CD4-positive, alpha-beta T cell (primary cell): ENCODE data around the gene DAPK1. TPM values are rescaled to one million over a fixed set of nuclear protein-coding genes. Genes with fewer than 3 reads are reported as not detected.

Experiments used
- ATAC-seq: fragments of 200-7000 bp; cut with Tn5 transposase; one replicate; pipeline ENCODE4 v1.10.0; 2022; ENCODE audit warnings: mild to moderate bottlenecking; ENCODE audit not compliant: poor library complexity
- CTCF ChIA-PET: fragments of 350-600 bp; sonication (Branson Sonifier 250); formaldehyde crosslinking; loops from one replicate; lab custom pipeline; 2021; ENCODE audit warnings: antibody characterized with exemption, inconsistent platforms; lab: Charles Lee
- POLR2A ChIA-PET: fragments of 350-600 bp; sonication (Branson Sonifier 250); formaldehyde crosslinking; loops from one replicate; lab custom pipeline; 2021; ENCODE audit warnings: antibody characterized with exemption, inconsistent platforms; lab: Charles Lee
- DNase-seq, 14 experiments: peaks; one replicate each; pipeline ENCODE4 v3.0.0-alpha.2; 2013 to 2020; ENCODE audit warnings: mixed read lengths in 2 of 14
- H3K27ac ChIP-seq, 2 donors: one replicate each; pipeline versions ENCODE4 v1.5.1 to v1.7.0; 2013; ENCODE audit warnings: low read length in 2 of 2, low read depth in 1 of 2, mild to moderate bottlenecking in 1 of 2
- H3K27me3 ChIP-seq, 2 experiments: 1 replicate in 1 of 2; 2 replicates in 1 of 2; pipeline versions ENCODE4 v1.6.1 to v1.7.0; 2013; ENCODE audit warnings: low read length in 2 of 2, control low read depth in 1 of 2, mild to moderate bottlenecking in 1 of 2, moderate library complexity in 1 of 2; ENCODE audit not compliant: insufficient read depth in 2 of 2, control insufficient read depth in 1 of 2
- H3K36me3 ChIP-seq: one replicate; pipeline ENCODE4 v1.6.1; 2013; ENCODE audit warnings: low read length, control low read depth; ENCODE audit not compliant: insufficient read depth
- H3K4me1 ChIP-seq: one replicate; pipeline ENCODE4 v1.6.1; 2013; ENCODE audit warnings: low read length, control low read depth; ENCODE audit not compliant: insufficient read depth
- H3K4me3 ChIP-seq: one replicate; pipeline ENCODE4 v1.5.1; 2013; ENCODE audit warnings: mild to moderate bottlenecking, low read length, moderate library complexity
- H3K9me3 ChIP-seq, 2 experiments: 1 replicate in 1 of 2; 2 replicates in 1 of 2; pipeline versions ENCODE4 v1.6.1 to v1.7.0; 2013; ENCODE audit warnings: low read length in 2 of 2, mild to moderate bottlenecking in 2 of 2, control low read depth in 1 of 2, moderate library complexity in 1 of 2; ENCODE audit not compliant: control insufficient read depth in 1 of 2, insufficient read depth in 1 of 2
- H3K27ac Mint-ChIP-seq: one replicate; pipeline ENCODE4 v1.8.0; 2020; ENCODE audit warnings: mixed read lengths
- H3K27me3 Mint-ChIP-seq: one replicate; pipeline ENCODE4 v1.8.0; 2021; ENCODE audit warnings: mixed read lengths
- H3K36me3 Mint-ChIP-seq: one replicate; pipeline ENCODE4 v1.8.0; 2021; ENCODE audit warnings: low read depth, mixed read lengths
- H3K4me1 Mint-ChIP-seq: one replicate; pipeline ENCODE4 v1.8.0; 2021; ENCODE audit warnings: low read depth, mixed read lengths
- H3K4me3 Mint-ChIP-seq: one replicate; pipeline ENCODE4 v1.8.0; 2020; ENCODE audit warnings: mild to moderate bottlenecking, mixed read lengths
- H3K9me3 Mint-ChIP-seq: one replicate; pipeline ENCODE4 v1.8.0; 2020; ENCODE audit warnings: mixed read lengths
- CTCF ChIP-seq: fragments of 200-600 bp; IDR thresholded peaks from one replicate; pipeline ENCODE4 v1.8.0; 2022; ENCODE audit warnings: antibody characterized with exemption, mild to moderate bottlenecking
- intact Hi-C, 2 experiments: fragments of 100-400 bp; cut with DNase I in 1 of 2; cut with micrococcal nuclease in 1 of 2; formaldehyde crosslinking; loops; one replicate each; pipeline versions ENCODE4 v1.15.1 to v1.9.0; 2023 to 2025; cut with DNase I, micrococcal nuclease
- total RNA-seq, 174 experiments: library from RNA in 2 of 174; stranded (reverse) in 2 of 174; gene quantifications; one replicate each; pipeline ENCODE4 v1.2.3 and lab custom pipeline; 2021 to 2026

DAPK1 gene
- total RNA-seq, 2 experiments from 2014 or later = 2.7 TPM

- H3K4me3 ChIP-seq = no peak overlapping the region
- H3K4me1 ChIP-seq = peaks cover 22% of the 10 kb centered on the region
- intact Hi-C loops = loop anchor here in 1 of 2 experiments (5.0 kb wide), 1 partner anchor 35 kb away; no protein-coding TSS in a partner anchor
- Mint-ChIP-seq H3K27me3 (no peaks in the 10 kb centered on the region), H3K4me1 (peaks cover 27% of the 10 kb centered on the region), H3K27ac (peak overlapping the region; percentile 39), H3K4me3 (no peak overlapping the region), H3K9me3 (no peaks in the 10 kb centered on the region), H3K36me3 (peaks cover 6% of the 10 kb centered on the region)
- POLR2A ChIA-PET = no interaction called here
- peaks cover 0 to 11% of the 10 kb centered on the region in 2 experiments for H3K9me3 ChIP-seq
- H3K27ac ChIP-seq = no peak overlapping the region
- peaks cover 0 to 3% of the 10 kb centered on the region in 2 experiments for H3K27me3 ChIP-seq
- no peak for TF ChIP-seq CTCF
- CTCF ChIA-PET = no interaction called here
- ATAC-seq (no peak), DNase-seq (peak in 3 of 14 experiments; percentile 20 to 67 (median 56))
- H3K36me3 ChIP-seq = no peaks in the 10 kb centered on the region
Measured at GRCh38 chr9:87722393-87723088, 224.9 kb downstream of the DAPK1 start.

GRCh38 chr9:87725356-87725899, 227.8 kb downstream of the DAPK1 start:
- ChIA-PET POLR2A (interaction anchor here (1.3 to 2.3 kb wide), 6 partner anchors 16 to 1443 kb away, joined by 4 to 15 read pairs (median 8); partner anchors contain the start of genes CDK20 and ISCA1), CTCF (interaction anchor here (0.5 kb wide), 1 partner anchor 446 kb away, joined by 3 read pairs; no protein-coding TSS in a partner anchor)
- Histone ChIP-seq H3K9me3 (peaks cover 0 to 11% of the 10 kb centered on the region in 2 experiments), H3K27ac (peak overlapping the region; percentile 25 to 52), H3K36me3 (peaks cover 4% of the 10 kb centered on the region), H3K4me1 (peaks cover 29% of the 10 kb centered on the region), H3K4me3 (peak overlapping the region; percentile 73), H3K27me3 (peaks cover 0 to 3% of the 10 kb centered on the region in 2 experiments)
- TF ChIP-seq CTCF = no peak
- peak overlapping the region; percentile 98 for H3K4me3 Mint-ChIP-seq
- no peaks in the 10 kb centered on the region for H3K9me3 Mint-ChIP-seq
- H3K36me3 Mint-ChIP-seq = peaks cover 32% of the 10 kb centered on the region
- intact Hi-C loops = loop anchor here in 1 of 2 experiments (5.0 kb wide), 1 partner anchor 252 kb away; no protein-coding TSS in a partner anchor
- ATAC-seq (no peak), DNase-seq (peak in 1 of 14 experiments; percentile 10)
- no peaks in the 10 kb centered on the region for H3K27me3 Mint-ChIP-seq
- peaks cover 54% of the 10 kb centered on the region for H3K4me1 Mint-ChIP-seq
- peak overlapping the region; percentile 87 for H3K27ac Mint-ChIP-seq

- peaks cover 4% of the 10 kb centered on the region for H3K36me3 ChIP-seq
- peak within 1 kb of the TSS; percentile 73 for H3K4me3 ChIP-seq
- H3K4me1 ChIP-seq = peaks cover 29% of the 10 kb centered on the region
- Mint-ChIP-seq H3K27ac (peak within 1 kb of the TSS; percentile 87), H3K36me3 (peaks cover 38% of the 10 kb centered on the region), H3K9me3 (no peaks in the 10 kb centered on the region), H3K27me3 (no peaks in the 10 kb centered on the region), H3K4me3 (peak within 1 kb of the TSS; percentile 98), H3K4me1 (peaks cover 59% of the 10 kb centered on the region)
- ATAC-seq (peak; percentile 83), DNase-seq (peak; percentile 24 to 82 (median 62))
- no peak for TF ChIP-seq CTCF
- CTCF ChIA-PET = interaction anchor here (0.5 kb wide), 1 partner anchor 446 kb away, joined by 3 read pairs; no protein-coding TSS in a partner anchor
- H3K27ac ChIP-seq = peak within 1 kb of the TSS; percentile 25 to 52
- intact Hi-C loops = loop anchor here in 1 of 2 experiments (5.0 kb wide), 1 partner anchor 251 kb away; no protein-coding TSS in a partner anchor
- POLR2A ChIA-PET = interaction anchor here (1.3 to 2.3 kb wide), 6 partner anchors 17 to 1444 kb away, joined by 4 to 15 read pairs (median 8); partner anchors contain the start of genes CDK20 and ISCA1
- peaks cover 0 to 11% of the 10 kb centered on the region in 2 experiments for H3K9me3 ChIP-seq
- peaks cover 0 to 3% of the 10 kb centered on the region in 2 experiments for H3K27me3 ChIP-seq
Measured at GRCh38 chr9:87725900-87726709, 228.4 kb downstream of the DAPK1 start, which contains the start of gene CTSL. Gene CTSL (plus strand): TSS chr9:87726119. CDS start chr9:87727604, 1,485 bp downstream.
